PC-9 (cell line): ENCODE measurements around the gene APEH. TPM values are rescaled to one million over a fixed set of nuclear protein-coding genes. Genes with fewer than 3 reads are reported as not detected.

Source experiments
- BruUV-seq: library from RNA; stranded (reverse); fragments of 400-500 nt; replicated peaks from 2 replicates; lab custom pipeline; 2021; lab: Mats Ljungman, UMichigan
- CTCF ChIA-PET: fragments of 300-600 bp; sonication (Branson Sonifier 250); formaldehyde crosslinking; loops from one replicate; lab custom pipeline; 2022; ENCODE audit warnings: antibody characterized with exemption; lab: Charles Lee
- POLR2A ChIA-PET: fragments of 300-600 bp; sonication (Branson Sonifier 250); formaldehyde crosslinking; loops from one replicate; lab custom pipeline; 2022; ENCODE audit warnings: antibody characterized with exemption; ENCODE audit not compliant: unreplicated experiment; lab: Charles Lee
- DNase-seq, 2 experiments: peaks; one replicate each; pipeline versions ENCODE4 v3.0.0 to v3.0.0-alpha.2; 2015 to 2022; ENCODE audit warnings: mixed read lengths in 1 of 2
- H2AFZ ChIP-seq: fragments of 200-600 bp; sonication (generic); 2 replicates; pipeline ENCODE4 v1.8.1; 2017; ENCODE audit warnings: antibody characterized with exemption
- H3F3A ChIP-seq: fragments of 200-600 bp; sonication (generic); 2 replicates; pipeline ENCODE4 v1.8.1; 2017; ENCODE audit warnings: antibody characterized with exemption, mild to moderate bottlenecking, low read depth; ENCODE audit not compliant: insufficient read depth
- H3K27ac ChIP-seq: fragments of 200-600 bp; sonication (generic); 2 replicates; pipeline ENCODE4 v1.6.1; 2016; ENCODE audit warnings: mixed run types
- H3K27me3 ChIP-seq: fragments of 200-600 bp; sonication (generic); 2 replicates; pipeline ENCODE4 v1.6.1; 2016; ENCODE audit warnings: low read depth, mixed run types; ENCODE audit not compliant: insufficient read depth
- H3K36me3 ChIP-seq: fragments of 200-600 bp; sonication (generic); 2 replicates; pipeline ENCODE4 v1.6.1; 2016; ENCODE audit warnings: low read depth, mixed run types
- H3K4me1 ChIP-seq: fragments of 200-600 bp; sonication (generic); replicated peaks from 2 replicates; pipeline ENCODE4 v1.6.1; 2016; ENCODE audit warnings: mixed run types; ENCODE audit not compliant: insufficient read depth
- H3K4me2 ChIP-seq: fragments of 200-600 bp; sonication (generic); 2 replicates; pipeline ENCODE4 v1.6.1; 2017; ENCODE audit warnings: mixed run types
- H3K4me3 ChIP-seq: fragments of 200-600 bp; sonication (generic); 2 replicates; pipeline ENCODE4 v1.6.1; 2016; ENCODE audit warnings: mixed run types
- H3K79me2 ChIP-seq: fragments of 200-600 bp; sonication (generic); 2 replicates; pipeline ENCODE4 v1.6.1; 2017; ENCODE audit warnings: low read depth, mixed run types
- H3K9me2 ChIP-seq: fragments of 200-600 bp; sonication (generic); 2 replicates; pipeline ENCODE4 v1.8.1; 2017; ENCODE audit warnings: mild to moderate bottlenecking; ENCODE audit not compliant: insufficient read depth
- H3K9me3 ChIP-seq: fragments of 200-600 bp; sonication (generic); 2 replicates; pipeline ENCODE4 v1.8.1; 2016; ENCODE audit warnings: low read depth; ENCODE audit not compliant: insufficient read depth
- H4K20me1 ChIP-seq: fragments of 200-600 bp; sonication (generic); 2 replicates; pipeline ENCODE4 v1.8.1; 2017; ENCODE audit not compliant: insufficient read depth
- CTCF ChIP-seq: fragments of 200-600 bp; sonication (generic); conservative IDR thresholded peaks from 2 replicates; pipeline ENCODE4 v1.6.1; 2017; ENCODE audit warnings: mixed run types, antibody characterized with exemption, mild to moderate bottlenecking, moderate library complexity
- EZH2 ChIP-seq: fragments of 200-600 bp; sonication (generic); IDR thresholded peaks from 2 replicates; pipeline ENCODE4 v1.8.0; 2017; ENCODE audit warnings: antibody characterized with exemption, low read depth
- intact Hi-C: fragments of 100-400 bp; cut with micrococcal nuclease; formaldehyde crosslinking; loops from one replicate; pipeline ENCODE4 v1.10.0; 2022; ENCODE audit not compliant: unreplicated experiment
- total RNA-seq: library from RNA; stranded (reverse); gene quantifications from 2 replicates; pipeline ENCODE4 v1.2.3, GENCODE V29; 2021

Gene APEH
- total RNA-seq, 1 experiment from 2014 or later = 131 TPM

- H3K4me2 ChIP-seq = no peak overlapping the region
These were observed 7.6 kb upstream of the APEH start for GRCh38 chr3:49666592-49666991.

DNA sequence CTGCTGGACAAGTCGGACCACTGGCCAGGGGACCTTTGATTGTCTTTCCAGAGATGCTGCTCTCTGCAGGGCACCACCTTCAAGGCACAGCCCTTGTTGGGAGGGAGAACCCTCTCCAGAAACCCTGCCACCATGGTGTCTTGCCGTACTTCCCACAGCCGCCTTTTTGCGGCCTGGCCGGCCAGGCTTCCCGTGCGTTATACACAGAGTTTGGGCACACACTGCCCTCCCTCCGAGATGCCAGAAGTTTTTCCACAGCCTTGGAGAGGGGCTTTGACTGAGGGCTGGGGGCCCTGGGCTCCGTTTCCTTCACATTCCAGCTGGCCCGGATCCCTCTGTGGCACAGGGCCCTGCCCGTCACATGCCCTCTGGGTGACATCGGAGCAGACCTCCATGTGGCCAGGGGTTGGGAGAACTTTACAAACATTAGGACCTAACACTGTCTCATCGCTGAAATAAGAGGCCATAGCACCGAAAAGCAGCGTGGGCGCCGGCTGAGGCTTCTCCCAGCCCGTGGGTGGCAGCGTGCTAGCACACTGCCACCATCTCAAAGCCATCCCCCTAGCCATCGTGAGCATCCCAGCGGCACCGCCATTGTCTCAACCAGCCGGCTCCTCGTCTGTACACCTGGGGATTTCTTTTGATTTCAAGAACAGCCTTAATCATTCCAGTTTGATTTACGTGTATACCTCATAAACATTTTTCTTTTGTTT lies 6.3 kb upstream of the APEH start:
- H3K9me2 ChIP-seq = no peaks in the 10 kb centered on the region
- H3F3A ChIP-seq = peaks cover 14% of the 10 kb centered on the region
- no peak for DNase-seq
- TF ChIP-seq CTCF (no peak), EZH2 (no peak)
- H3K4me3 ChIP-seq = no peak overlapping the region
- no peaks in the 10 kb centered on the region for H3K9me3 ChIP-seq
- H3K36me3 ChIP-seq = no peaks in the 10 kb centered on the region
- intact Hi-C loops = no loop called here
- no TSS peak for BruUV-seq
- ChIA-PET CTCF (no interaction called here), POLR2A (no interaction called here)
- H3K4me2 ChIP-seq = no peak overlapping the region
- no peak overlapping the region for H3K27ac ChIP-seq
- H3K4me1 ChIP-seq = peaks cover 21% of the 10 kb centered on the region
- peaks cover 6% of the 10 kb centered on the region; the same call in 1 of the 2 replicates for H3K79me2 ChIP-seq
- H3K27me3 ChIP-seq = no peaks in the 10 kb centered on the region
- H2AFZ ChIP-seq = no peak overlapping the region
- peaks cover 7% of the 10 kb centered on the region; the same call in 1 of the 2 replicates for H4K20me1 ChIP-seq

More at GRCh38 chr3:49666592-49666991, 7.6 kb upstream of the APEH start:
- peaks cover 13% of the 10 kb centered on the region for H3K4me1 ChIP-seq
- H3F3A ChIP-seq = peaks cover 10% of the 10 kb centered on the region
- CTCF ChIA-PET = no interaction called here
- no TSS peak for BruUV-seq
- H3K27ac ChIP-seq = no peak overlapping the region
- H3K4me3 ChIP-seq = no peak overlapping the region
- no peak for DNase-seq
- TF ChIP-seq EZH2 = no peak
- no peak for TF ChIP-seq CTCF
- H2AFZ ChIP-seq = no peak overlapping the region
- H3K9me2 ChIP-seq = no peaks in the 10 kb centered on the region
- intact Hi-C loops = no loop called here
- no peaks in the 10 kb centered on the region for H3K27me3 ChIP-seq
- H3K36me3 ChIP-seq = no peaks in the 10 kb centered on the region
- H4K20me1 ChIP-seq = peaks cover 7% of the 10 kb centered on the region; the same call in 1 of the 2 replicates
- POLR2A ChIA-PET = interaction anchor here (0.6 kb wide), 1 partner anchor 302 kb away, joined by 4 read pairs; no protein-coding TSS in a partner anchor
- no peaks in the 10 kb centered on the region for H3K79me2 ChIP-seq
- no peaks in the 10 kb centered on the region for H3K9me3 ChIP-seq

- BruUV-seq = no TSS peak
These were observed 5.7 kb upstream of the APEH start for GRCh38 chr3:49668414-49668797.

More at GRCh38 chr3:49668414-49668797, 5.7 kb upstream of the APEH start:
- intact Hi-C loops = no loop called here
- Histone ChIP-seq H3K79me2 (peaks cover 6% of the 10 kb centered on the region; the same call in 1 of the 2 replicates), H3K4me3 (no peak overlapping the region), H3F3A (peaks cover 17% of the 10 kb centered on the region), H2AFZ (no peak overlapping the region), H3K4me1 (peaks cover 21% of the 10 kb centered on the region), H3K36me3 (no peaks in the 10 kb centered on the region), H3K4me2 (0 out of 2 replicates have a peak overlapping the region, but pooled peaks have one; percentile 40), H3K27ac (no peak overlapping the region), H3K9me2 (no peaks in the 10 kb centered on the region), H4K20me1 (peaks cover 7% of the 10 kb centered on the region; the same call in 1 of the 2 replicates), H3K9me3 (no peaks in the 10 kb centered on the region), H3K27me3 (no peaks in the 10 kb centered on the region)
- POLR2A ChIA-PET = no interaction called here
- TF ChIP-seq EZH2 = no peak
- TF ChIP-seq CTCF = no peak
- CTCF ChIA-PET = interaction anchor here (1.4 kb wide), 1 partner anchor 128 kb away, joined by 9 read pairs; no protein-coding TSS in a partner anchor
- DNase-seq = peak in 1 of 2 experiments; percentile 33
